Suprapubic skin (tissue), 4 donors: Measurements from ENCODE around the gene KCNIP4. TPM values are rescaled to one million over a fixed set of nuclear protein-coding genes. Genes with fewer than 3 reads are reported as not detected.

Experiments used
- DNase-seq, 2 donors: peaks; one replicate each; pipeline ENCODE4 v3.0.0-alpha.2; 2019; ENCODE audit warnings: low spot score in 2 of 2
- H3K27ac ChIP-seq: fragments of 200-600 bp; sonication (generic); one replicate; pipeline ENCODE4 v1.5.1; 2019
- H3K27me3 ChIP-seq: fragments of 200-600 bp; sonication (generic); one replicate; pipeline ENCODE4 v1.5.1; 2019
- H3K36me3 ChIP-seq: fragments of 200-600 bp; sonication (generic); one replicate; pipeline ENCODE4 v1.5.1; 2019
- H3K4me1 ChIP-seq: fragments of 200-600 bp; sonication (generic); one replicate; pipeline ENCODE4 v1.5.1; 2019
- H3K4me3 ChIP-seq: fragments of 200-600 bp; sonication (generic); one replicate; pipeline ENCODE4 v1.5.1; 2019; ENCODE audit warnings: mild to moderate bottlenecking
- H3K9me3 ChIP-seq: fragments of 200-600 bp; sonication (generic); one replicate; pipeline ENCODE4 v1.5.1; 2019
- CTCF ChIP-seq, 2 donors: fragments of 200-600 bp in 1 of 2; fragments of 450-650 bp in 1 of 2; sonication (generic) in 1 of 2; IDR thresholded peaks; one replicate each; pipeline ENCODE4 v1.5.1; 2016 to 2019; ENCODE audit warnings: antibody characterized with exemption in 2 of 2, mild to moderate bottlenecking in 1 of 2, moderate library complexity in 1 of 2
- EP300 ChIP-seq: sonication (generic); formaldehyde crosslinking; IDR thresholded peaks from one replicate; pipeline ENCODE4 v1.6.1; 2017; ENCODE audit warnings: antibody characterized with exemption
- POLR2A ChIP-seq, 2 donors: fragments of 450-650 bp; IDR thresholded peaks; one replicate each; pipeline ENCODE4 v1.6.1; 2017; ENCODE audit warnings: antibody characterized with exemption in 2 of 2, mild to moderate bottlenecking in 2 of 2, moderate library complexity in 2 of 2
- POLR2AphosphoS5 ChIP-seq, 3 donors: sonication (generic); formaldehyde crosslinking; IDR thresholded peaks; one replicate each; pipeline ENCODE4 v1.6.1; 2017; ENCODE audit warnings: antibody characterized with exemption in 3 of 3
- WGBS: methylation state at CpG from one replicate; pipeline ENCODE4 v1.1.5; 2018; 5-methylcytosine and 5-hydroxymethylcytosine counted together
- total RNA-seq, 4 donors: library from RNA; depleted of rRNA; stranded (reverse); fragments of >200 nt; gene quantifications; one replicate each; pipeline ENCODE4 v1.1.0, GENCODE V29; 2016

KCNIP4 gene
- total RNA-seq, 4 donors from 2014 or later, result not detected

- WGBS, result 83% methylated on average over 4 of the region's 4 CpGs
- DNase-seq, result no peak
- no peaks in the 10 kb centered on the region for H3K27me3 ChIP-seq
- H3K9me3 ChIP-seq, result no peaks in the 10 kb centered on the region
- no peak overlapping the region for H3K4me3 ChIP-seq
- no peaks in the 10 kb centered on the region for H3K4me1 ChIP-seq
- no peaks in the 10 kb centered on the region for H3K36me3 ChIP-seq
- no peak overlapping the region for H3K27ac ChIP-seq
- TF ChIP-seq POLR2A (IDR thresholded peaks at IDR 0.05), result no peak
- TF ChIP-seq POLR2AphosphoS5 (IDR thresholded peaks at IDR 0.05), result no peak
- TF ChIP-seq CTCF (IDR thresholded peaks at IDR 0.05), result no peak
- TF ChIP-seq EP300, result no peak
These were observed 498.2 kb downstream of the KCNIP4 start for GRCh38 chr4:21450331-21450730.

GRCh38 chr4:21447301-21448054 is 501.1 kb downstream of the KCNIP4 start:
- DNase-seq, result no peak
- Histone ChIP-seq H3K27me3 (no peaks in the 10 kb centered on the region), H3K4me1 (no peaks in the 10 kb centered on the region), H3K4me3 (no peak overlapping the region), H3K36me3 (no peaks in the 10 kb centered on the region), H3K9me3 (no peaks in the 10 kb centered on the region), H3K27ac (no peak overlapping the region)
- TF ChIP-seq CTCF (IDR thresholded peaks at IDR 0.05) (no peak), EP300 (no peak), POLR2A (IDR thresholded peaks at IDR 0.05) (no peak)

GRCh38 chr4:21420166-21420565 is 528.4 kb downstream of the KCNIP4 start:
- no peaks in the 10 kb centered on the region for H3K9me3 ChIP-seq
- no peak for DNase-seq
- H3K4me1 ChIP-seq, result no peaks in the 10 kb centered on the region
- no peak for TF ChIP-seq EP300
- TF ChIP-seq CTCF (IDR thresholded peaks at IDR 0.05), result no peak
- no peak for TF ChIP-seq POLR2A (IDR thresholded peaks at IDR 0.05)
- no peak for TF ChIP-seq POLR2AphosphoS5 (IDR thresholded peaks at IDR 0.05)
- no peak overlapping the region for H3K4me3 ChIP-seq
- H3K36me3 ChIP-seq, result no peaks in the 10 kb centered on the region
- no peaks in the 10 kb centered on the region for H3K27me3 ChIP-seq
- no peak overlapping the region for H3K27ac ChIP-seq
- WGBS, result 76% methylated on average over 2 of the region's 2 CpGs

GRCh38 chr4:21415728-21416127 is 532.8 kb downstream of the KCNIP4 start:
- no peaks in the 10 kb centered on the region for H3K9me3 ChIP-seq
- no peaks in the 10 kb centered on the region for H3K4me1 ChIP-seq
- H3K27me3 ChIP-seq, result no peaks in the 10 kb centered on the region
- 67% methylated on average over 4 of the region's 4 CpGs for WGBS
- no peak overlapping the region for H3K27ac ChIP-seq
- no peak for DNase-seq
- H3K4me3 ChIP-seq, result no peak overlapping the region
- TF ChIP-seq POLR2A (IDR thresholded peaks at IDR 0.05) (no peak), EP300 (no peak), POLR2AphosphoS5 (IDR thresholded peaks at IDR 0.05) (no peak), CTCF (IDR thresholded peaks at IDR 0.05) (no peak)
- no peaks in the 10 kb centered on the region for H3K36me3 ChIP-seq

- 84% methylated on average over 5 of the region's 5 CpGs for WGBS
- no peaks in the 10 kb centered on the region for H3K27me3 ChIP-seq
- no peaks in the 10 kb centered on the region for H3K36me3 ChIP-seq
- no peak for DNase-seq
- no peaks in the 10 kb centered on the region for H3K9me3 ChIP-seq
- no peaks in the 10 kb centered on the region for H3K4me1 ChIP-seq
- H3K27ac ChIP-seq, result no peak overlapping the region
- no peak for TF ChIP-seq EP300
- no peak for TF ChIP-seq CTCF (IDR thresholded peaks at IDR 0.05)
- TF ChIP-seq POLR2AphosphoS5 (IDR thresholded peaks at IDR 0.05), result no peak
- no peak for TF ChIP-seq POLR2A (IDR thresholded peaks at IDR 0.05)
- no peak overlapping the region for H3K4me3 ChIP-seq
These were observed 534.7 kb downstream of the KCNIP4 start for GRCh38 chr4:21413807-21414370.
